BLaER1 (cell line): ENCODE data around the gene TMEM72.

Experiments used
- H3K27ac ChIP-seq: shearing (Covaris generic); formaldehyde crosslinking; 2 replicates; pipeline ENCODE4 v1.8.1; 2022
- H3K27me3 ChIP-seq: shearing (Covaris generic); formaldehyde crosslinking; 2 replicates; pipeline ENCODE4 v1.8.1; 2022
- H3K36me3 ChIP-seq: shearing (Covaris generic); formaldehyde crosslinking; 2 replicates; pipeline ENCODE4 v1.8.1; 2022
- H3K4me1 ChIP-seq: shearing (Covaris generic); formaldehyde crosslinking; 2 replicates; pipeline ENCODE4 v1.8.1; 2022
- H3K4me2 ChIP-seq: shearing (Covaris generic); formaldehyde crosslinking; 2 replicates; pipeline ENCODE4 v1.8.1; 2022
- H3K4me3 ChIP-seq: shearing (Covaris generic); formaldehyde crosslinking; 2 replicates; pipeline ENCODE4 v1.8.1; 2022
- H3K9ac ChIP-seq: shearing (Covaris generic); formaldehyde crosslinking; 2 replicates; pipeline ENCODE4 v1.8.1; 2022
- H3K9me3 ChIP-seq: shearing (Covaris generic); formaldehyde crosslinking; 2 replicates; pipeline ENCODE4 v1.8.1; 2022
- H4K20me1 ChIP-seq: shearing (Covaris generic); formaldehyde crosslinking; 2 replicates; pipeline ENCODE4 v1.8.1; 2022
- Cebpa-rat ChIP-seq: shearing (Covaris generic); IDR thresholded peaks from 2 replicates; pipeline ENCODE4 v1.8.1; 2022

Gene TMEM72

DNA sequence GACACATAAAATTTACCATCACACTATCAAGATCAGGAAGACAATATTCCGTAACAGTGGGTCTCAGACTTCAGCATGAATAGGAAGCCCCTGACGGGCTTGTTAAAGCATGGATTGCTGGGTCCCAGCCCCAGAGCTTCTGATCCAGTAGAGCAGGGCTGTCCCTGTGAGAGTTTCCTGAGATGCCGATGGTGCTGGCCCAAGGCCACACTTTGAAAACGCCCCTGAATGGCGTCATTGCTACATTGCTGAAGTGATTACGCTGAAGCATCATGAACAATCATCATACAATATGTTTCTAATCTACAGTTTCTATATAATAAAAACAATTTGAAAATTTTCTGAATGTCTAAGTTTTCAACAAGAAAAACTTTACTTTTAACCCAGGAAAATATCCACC lies 38.0 kb upstream of the TMEM72 start:
- Histone ChIP-seq H3K9me3 (0 out of 2 replicates have a peak, but pooled peaks cover 3% of the 10 kb centered on the region), H3K27ac (no peak overlapping the region), H4K20me1 (no peaks in the 10 kb centered on the region), H3K4me3 (no peak overlapping the region), H3K9ac (no peak overlapping the region), H3K27me3 (no peaks in the 10 kb centered on the region), H3K4me1 (peaks cover 6% of the 10 kb centered on the region), H3K36me3 (no peaks in the 10 kb centered on the region), H3K4me2 (no peak overlapping the region)
- no peak for TF ChIP-seq Cebpa-rat

GRCh38 chr10:44874166-44874565 lies 37.0 kb upstream of the TMEM72 start:
- Histone ChIP-seq H3K27me3 (no peaks in the 10 kb centered on the region), H4K20me1 (no peaks in the 10 kb centered on the region), H3K9ac (no peak overlapping the region), H3K36me3 (no peaks in the 10 kb centered on the region), H3K4me3 (no peak overlapping the region), H3K4me1 (peaks cover 15% of the 10 kb centered on the region), H3K27ac (no peak overlapping the region), H3K9me3 (0 out of 2 replicates have a peak, but pooled peaks cover 3% of the 10 kb centered on the region), H3K4me2 (no peak overlapping the region)
- TF ChIP-seq Cebpa-rat = no peak

DNA sequence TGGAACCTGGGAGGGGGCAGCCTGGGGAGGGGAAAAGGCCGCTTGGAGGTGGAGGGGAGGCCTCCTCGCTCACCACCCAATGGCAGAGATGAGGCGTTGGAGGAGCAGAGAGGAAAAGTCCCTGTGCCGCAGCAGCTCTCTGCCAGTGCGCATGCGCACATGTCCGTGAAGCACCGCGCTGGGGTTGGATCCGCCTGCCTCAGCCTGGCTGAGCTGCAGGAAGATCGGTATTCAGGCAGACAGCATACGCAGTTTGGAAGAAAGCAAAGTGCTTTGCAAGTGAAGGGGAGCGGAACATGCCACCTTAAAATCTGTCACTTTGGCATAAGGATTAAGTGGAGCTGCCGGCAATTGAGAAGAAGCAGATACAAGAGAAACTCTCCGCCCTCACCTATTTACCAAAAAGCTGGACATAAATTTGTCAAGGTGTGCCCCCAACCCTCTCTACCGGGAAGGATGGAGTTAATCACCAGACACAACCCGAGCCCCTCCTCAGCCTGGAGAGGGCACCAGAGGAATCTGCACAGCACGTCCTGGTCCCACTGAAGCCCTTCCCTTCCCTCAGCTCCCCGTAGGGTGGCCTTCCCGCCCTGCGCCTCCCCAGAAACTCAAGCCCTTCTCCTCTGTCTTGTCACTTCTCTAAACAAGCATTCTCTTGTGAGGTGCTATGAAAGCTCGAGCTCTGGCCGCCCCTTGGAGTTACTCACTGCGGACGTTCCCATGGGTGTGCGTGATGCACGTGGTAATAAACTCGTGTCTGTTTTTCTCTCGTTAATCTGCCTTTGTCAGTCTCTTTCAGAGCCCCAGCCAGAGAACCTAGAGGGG lies 32.2 kb upstream of the TMEM72 start:
- H3K27me3 ChIP-seq = no peaks in the 10 kb centered on the region
- H3K4me1 ChIP-seq = peaks cover 44% of the 10 kb centered on the region
- no peaks in the 10 kb centered on the region for H4K20me1 ChIP-seq
- H3K4me2 ChIP-seq = peak overlapping the region; percentile 86
- H3K9ac ChIP-seq = peak overlapping the region; percentile 68
- peak overlapping the region; percentile 56 for H3K27ac ChIP-seq
- peak overlapping the region; percentile 53 for H3K4me3 ChIP-seq
- TF ChIP-seq Cebpa-rat = no peak
- H3K36me3 ChIP-seq = no peaks in the 10 kb centered on the region
- H3K9me3 ChIP-seq = no peaks in the 10 kb centered on the region

- Histone ChIP-seq H4K20me1 (no peaks in the 10 kb centered on the region), H3K9ac (peak overlapping the region; percentile 68), H3K27me3 (no peaks in the 10 kb centered on the region), H3K27ac (peak overlapping the region; percentile 56), H3K4me1 (peaks cover 44% of the 10 kb centered on the region), H3K9me3 (no peaks in the 10 kb centered on the region), H3K36me3 (no peaks in the 10 kb centered on the region), H3K4me2 (peak overlapping the region; percentile 86), H3K4me3 (peak overlapping the region; percentile 53; the same call in 1 of the 2 replicates)
- no peak for TF ChIP-seq Cebpa-rat
These were observed 31.6 kb upstream of the TMEM72 start for GRCh38 chr10:44879531-44879899.

- H3K4me2 ChIP-seq = peak overlapping the region; percentile 86; the same call in 1 of the 2 replicates
- H3K9ac ChIP-seq = no peak overlapping the region
- H3K4me3 ChIP-seq = no peak overlapping the region
- H3K4me1 ChIP-seq = peaks cover 44% of the 10 kb centered on the region
- H3K27me3 ChIP-seq = no peaks in the 10 kb centered on the region
- H3K36me3 ChIP-seq = no peaks in the 10 kb centered on the region
- no peak for TF ChIP-seq Cebpa-rat
- H4K20me1 ChIP-seq = no peaks in the 10 kb centered on the region
- no peaks in the 10 kb centered on the region for H3K9me3 ChIP-seq
- no peak overlapping the region for H3K27ac ChIP-seq
These were observed 30.9 kb upstream of the TMEM72 start for GRCh38 chr10:44880090-44880715.

- Histone ChIP-seq H4K20me1 (no peaks in the 10 kb centered on the region), H3K9ac (no peak overlapping the region), H3K9me3 (no peaks in the 10 kb centered on the region), H3K36me3 (no peaks in the 10 kb centered on the region), H3K4me2 (peak overlapping the region; percentile 86), H3K27ac (peak overlapping the region; percentile 3; the same call in 1 of the 2 replicates), H3K27me3 (no peaks in the 10 kb centered on the region), H3K4me3 (no peak overlapping the region), H3K4me1 (peaks cover 44% of the 10 kb centered on the region)
- TF ChIP-seq Cebpa-rat = no peak
These were observed 29.5 kb upstream of the TMEM72 start for GRCh38 chr10:44881649-44882048.

- TF ChIP-seq Cebpa-rat = no peak
- Histone ChIP-seq H4K20me1 (no peaks in the 10 kb centered on the region), H3K9me3 (no peaks in the 10 kb centered on the region), H3K36me3 (no peaks in the 10 kb centered on the region), H3K4me1 (peaks cover 44% of the 10 kb centered on the region), H3K27ac (peak overlapping the region; percentile 3; the same call in 1 of the 2 replicates), H3K4me2 (peak overlapping the region; percentile 86), H3K4me3 (no peak overlapping the region), H3K27me3 (no peaks in the 10 kb centered on the region), H3K9ac (no peak overlapping the region)
These were observed 28.9 kb upstream of the TMEM72 start for GRCh38 chr10:44882166-44882720.

DNA sequence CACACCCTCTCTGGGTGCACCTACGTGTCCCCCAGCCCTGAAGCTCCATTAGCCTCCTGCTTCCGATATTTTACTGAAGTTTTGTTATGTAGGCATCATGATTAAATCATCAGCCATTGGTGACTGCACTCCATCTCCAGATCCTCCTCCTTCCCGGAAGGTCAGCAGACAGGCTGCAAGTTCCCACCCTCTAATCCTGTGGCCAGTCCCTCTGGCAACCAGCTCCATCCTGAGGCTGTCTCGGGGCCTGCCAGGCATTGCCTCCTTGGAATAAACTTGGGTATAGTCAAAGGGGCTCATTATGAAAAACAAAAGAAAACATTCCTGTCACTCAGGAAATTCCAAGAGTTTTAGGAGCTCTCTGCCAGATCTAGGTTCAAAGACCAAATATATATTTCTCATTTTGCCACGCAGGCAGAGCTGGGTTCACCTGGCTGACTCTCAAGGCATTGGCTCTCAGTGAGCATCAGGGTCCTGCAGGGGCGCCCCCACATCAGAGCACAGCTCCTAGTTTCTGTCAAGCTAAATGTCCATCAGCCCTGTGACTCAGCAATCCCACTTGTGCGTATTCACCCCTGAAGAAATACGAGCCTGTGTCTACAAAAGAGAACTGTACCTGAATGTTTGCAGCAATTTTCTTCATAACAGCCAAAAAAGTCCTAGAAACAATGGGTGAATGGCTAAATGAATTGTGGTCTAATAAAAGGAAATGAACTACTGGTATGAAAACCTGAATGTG lies 27.4 kb upstream of the TMEM72 start:
- Histone ChIP-seq H3K27me3 (no peaks in the 10 kb centered on the region), H3K4me2 (no peak overlapping the region), H4K20me1 (no peaks in the 10 kb centered on the region), H3K36me3 (no peaks in the 10 kb centered on the region), H3K27ac (no peak overlapping the region), H3K4me3 (no peak overlapping the region), H3K4me1 (peaks cover 37% of the 10 kb centered on the region), H3K9me3 (no peaks in the 10 kb centered on the region), H3K9ac (no peak overlapping the region)
- no peak for TF ChIP-seq Cebpa-rat

DNA sequence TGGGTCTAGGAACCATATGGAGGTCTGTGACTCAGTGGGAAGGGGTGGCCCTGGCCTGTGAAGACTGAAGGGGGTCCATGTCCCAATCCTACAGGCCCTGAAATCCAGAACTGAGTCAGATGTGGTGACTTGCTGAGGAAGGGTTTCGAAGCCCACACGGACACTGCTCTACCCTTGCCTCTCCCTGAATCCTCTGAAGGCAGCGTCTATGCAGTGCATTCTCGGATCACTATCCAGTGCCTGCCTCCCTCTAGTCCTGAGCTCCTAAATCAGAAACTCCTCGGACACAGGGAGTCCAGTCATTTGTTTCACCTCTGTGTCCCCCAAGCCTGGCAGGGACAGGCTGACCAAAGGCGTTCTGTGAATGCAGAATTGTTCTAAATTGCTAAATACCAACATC lies 25.4 kb upstream of the TMEM72 start:
- Histone ChIP-seq H3K27me3 (no peaks in the 10 kb centered on the region), H3K4me1 (peaks cover 31% of the 10 kb centered on the region), H3K4me2 (no peak overlapping the region), H4K20me1 (no peaks in the 10 kb centered on the region), H3K27ac (no peak overlapping the region), H3K4me3 (no peak overlapping the region), H3K9me3 (no peaks in the 10 kb centered on the region), H3K9ac (no peak overlapping the region), H3K36me3 (no peaks in the 10 kb centered on the region)
- no peak for TF ChIP-seq Cebpa-rat
